A549 (cell line): Measurements from ENCODE around the gene SLC8A1.

Experiments
- HDAC2 ChIP-seq: fragments of 200-600 bp; sonication (generic); IDR thresholded peaks from 2 replicates; pipeline ENCODE4 v1.6.1; 2016
- JUN ChIP-seq, 2 experiments: fragments of >200 bp; sonication (Bioruptor Twin); formaldehyde crosslinking; IDR thresholded peaks; 2 replicates in 1 of 2; 3 replicates in 1 of 2; pipeline ENCODE4 v1.6.1; 2016 to 2017
- KDM1A ChIP-seq: fragments of 200-600 bp; sonication (generic); IDR thresholded peaks from 2 replicates; pipeline ENCODE4 v1.6.1; 2016; ENCODE audit warnings: low read depth, mild to moderate bottlenecking
- POLR2A ChIP-seq: IDR thresholded peaks from 2 replicates; pipeline ENCODE4 v1.6.1; 2012; ENCODE audit warnings: mild to moderate bottlenecking, low read length

DNA sequence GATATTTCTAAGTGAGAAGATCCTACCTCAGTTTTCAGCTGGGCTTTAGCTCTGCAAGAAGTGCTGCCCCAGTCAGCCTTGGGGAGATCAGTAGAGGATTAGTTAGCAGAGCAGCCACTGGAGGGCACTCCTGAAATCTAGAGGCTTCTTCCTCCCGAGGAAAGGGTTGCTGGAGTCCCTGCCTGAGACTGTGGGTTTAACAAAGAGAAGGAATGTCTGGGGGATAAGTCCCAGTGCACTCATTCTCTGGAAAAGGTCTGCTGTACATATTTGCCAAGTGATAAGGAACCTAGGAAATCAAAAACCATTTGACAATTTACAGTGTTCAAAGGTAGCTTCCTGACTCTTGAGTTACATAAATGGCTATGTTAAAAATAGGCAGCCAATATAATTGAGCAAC, 207.2 kb downstream of the SLC8A1 start:
- TF ChIP-seq JUN (IDR thresholded peaks at IDR 0.05), result no peak
- no peak for TF ChIP-seq HDAC2
- TF ChIP-seq KDM1A, result no peak
- TF ChIP-seq POLR2A, result no peak
